ENCODE results near the gene SZT2.

SZT2 gene

DNA sequence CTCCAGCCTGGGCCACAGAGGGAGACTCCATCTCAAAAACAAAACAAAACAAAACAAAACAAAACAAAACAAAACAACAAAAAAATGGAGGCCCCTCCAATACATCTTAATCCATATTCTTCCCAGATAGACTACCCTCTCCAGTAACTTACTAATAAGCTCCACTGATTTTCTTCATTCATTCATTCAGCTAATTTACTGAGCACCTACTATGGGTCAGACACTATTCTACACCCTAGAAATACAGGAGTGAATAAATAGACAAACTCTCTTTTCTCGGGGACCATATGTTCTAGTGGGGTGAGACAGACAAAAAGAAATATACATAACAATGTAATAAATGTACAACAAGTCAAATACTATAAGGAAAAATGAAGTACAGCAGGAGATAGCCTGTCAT lies 38.7 kb upstream of the SZT2 start:
- Histone ChIP-seq H2AFZ (ENCODE audit: low read depth, low read length) (no peak overlapping the region), H3K79me2 (ENCODE audit: low read length) (no peaks in the 10 kb centered on the region), H3K27me3 (ENCODE audit: low read depth, low read length) (no peaks in the 10 kb centered on the region), H3K9ac (ENCODE audit: low read length) (no peak overlapping the region), H3K4me2 (ENCODE audit: low read length) (no peak overlapping the region), H3K4me1 (ENCODE audit: low read length) (no peaks in the 10 kb centered on the region), H3K36me3 (replicated peaks; ENCODE audit: low read depth, low read length) (no peaks in the 10 kb centered on the region), H3K27ac (ENCODE audit: low read length) (no peak overlapping the region), H4K20me1 (ENCODE audit: insufficient read depth, low read length) (no peaks in the 10 kb centered on the region), H3K9me3 (ENCODE audit: insufficient read depth, low read length) (no peaks in the 10 kb centered on the region), H3K4me3 (ENCODE audit: low read length) (no peak overlapping the region)
- no peak for TF ChIP-seq EZH2phosphoT487 (IDR thresholded peaks at IDR 0.05; ENCODE audit: low read depth)

DNA sequence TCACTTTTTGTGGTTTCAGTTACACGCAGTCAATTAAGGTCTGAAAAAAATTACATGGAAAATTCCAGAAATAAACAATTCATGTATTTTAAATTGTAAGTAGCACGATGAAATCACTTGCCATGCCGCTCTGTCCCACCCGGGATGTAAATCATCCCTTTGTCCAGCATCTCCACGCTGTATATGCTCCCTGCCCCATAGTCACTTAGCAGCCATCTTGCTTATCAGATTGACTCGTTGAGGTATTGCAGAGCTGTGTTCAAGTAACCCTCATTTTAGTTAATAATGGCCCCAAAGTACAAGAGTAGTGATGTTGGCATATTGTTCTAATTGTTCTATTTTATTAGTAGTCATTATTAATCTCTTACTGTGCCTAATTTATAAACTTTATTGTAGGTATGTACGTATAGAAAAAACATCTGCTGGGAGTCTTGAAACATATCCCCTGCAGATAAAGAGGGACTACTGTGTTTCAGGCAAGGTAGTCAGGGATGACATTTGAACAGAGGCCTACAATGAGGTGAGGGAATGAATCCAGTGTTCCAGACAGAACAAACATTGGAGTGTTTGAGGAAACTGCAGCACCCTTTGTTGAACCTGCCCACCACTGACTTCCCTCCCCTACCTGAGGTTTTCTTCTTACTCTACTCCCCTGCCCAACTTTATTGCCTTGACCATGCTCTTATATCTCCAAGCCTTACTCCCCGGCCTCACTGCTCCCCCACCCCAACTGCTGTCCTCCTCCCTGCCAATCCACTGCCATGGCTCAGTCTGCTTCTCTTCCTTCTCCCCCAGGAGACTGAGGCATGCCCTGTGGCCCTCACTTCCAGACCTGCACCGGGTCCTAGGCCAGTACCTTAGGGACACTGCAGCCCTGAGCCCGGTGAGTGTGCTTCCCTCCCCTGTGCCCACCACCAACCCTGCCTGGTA lies 38.0 kb upstream of the SZT2 start:
- no peaks in the 10 kb centered on the region for H3K27me3 ChIP-seq (ENCODE audit: low read depth, low read length)
- H3K9me3 ChIP-seq (ENCODE audit: insufficient read depth, low read length): no peaks in the 10 kb centered on the region
- no peaks in the 10 kb centered on the region for H3K79me2 ChIP-seq (ENCODE audit: low read length)
- H3K9ac ChIP-seq (ENCODE audit: low read length): no peak overlapping the region
- no peaks in the 10 kb centered on the region for H3K4me1 ChIP-seq (ENCODE audit: low read length)
- H3K27ac ChIP-seq (ENCODE audit: low read length): no peak overlapping the region
- no peak overlapping the region for H3K4me2 ChIP-seq (ENCODE audit: low read length)
- no peaks in the 10 kb centered on the region for H4K20me1 ChIP-seq (ENCODE audit: insufficient read depth, low read length)
- no peak for TF ChIP-seq CTCF (IDR thresholded peaks at IDR 0.05; ENCODE audit: low read depth, low read length)
- no peak for TF ChIP-seq EZH2phosphoT487 (IDR thresholded peaks at IDR 0.05; ENCODE audit: low read depth)
- no peak overlapping the region for H3K4me3 ChIP-seq (ENCODE audit: low read length)
- H3K36me3 ChIP-seq (replicated peaks; ENCODE audit: low read depth, low read length): no peaks in the 10 kb centered on the region
- no peak overlapping the region for H2AFZ ChIP-seq (ENCODE audit: low read depth, low read length)

DNA sequence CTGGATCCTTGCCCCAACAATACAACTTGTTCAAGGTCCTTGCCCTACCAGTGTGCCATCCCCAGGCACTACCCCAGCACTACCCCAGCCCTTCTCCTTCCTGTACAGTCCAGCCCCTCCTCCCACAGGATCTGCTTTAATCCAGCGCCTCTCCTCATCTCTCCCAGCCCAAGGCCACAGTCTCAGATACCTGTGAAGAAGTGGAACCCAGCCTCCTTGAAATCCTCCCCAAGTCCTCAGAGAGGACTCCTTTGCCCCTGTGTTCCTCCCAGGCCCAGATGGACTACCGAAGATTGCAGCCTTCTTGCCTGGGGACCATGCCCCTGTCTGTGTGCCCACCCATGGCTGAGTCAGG lies 37.4 kb upstream of the SZT2 start:
- Histone ChIP-seq H3K9me3 (ENCODE audit: insufficient read depth, low read length) (no peaks in the 10 kb centered on the region), H3K27me3 (ENCODE audit: low read depth, low read length) (no peaks in the 10 kb centered on the region), H3K79me2 (ENCODE audit: low read length) (no peaks in the 10 kb centered on the region), H3K27ac (ENCODE audit: low read length) (no peak overlapping the region), H3K9ac (ENCODE audit: low read length) (no peak overlapping the region), H3K4me2 (ENCODE audit: low read length) (no peak overlapping the region), H2AFZ (ENCODE audit: low read depth, low read length) (no peak overlapping the region), H4K20me1 (ENCODE audit: insufficient read depth, low read length) (no peaks in the 10 kb centered on the region), H3K4me1 (ENCODE audit: low read length) (no peaks in the 10 kb centered on the region), H3K4me3 (ENCODE audit: low read length) (no peak overlapping the region), H3K36me3 (replicated peaks; ENCODE audit: low read depth, low read length) (no peaks in the 10 kb centered on the region)
- TF ChIP-seq CTCF (IDR thresholded peaks at IDR 0.05; ENCODE audit: low read depth, low read length) (no peak), EZH2phosphoT487 (IDR thresholded peaks at IDR 0.05; ENCODE audit: low read depth) (no peak)

DNA sequence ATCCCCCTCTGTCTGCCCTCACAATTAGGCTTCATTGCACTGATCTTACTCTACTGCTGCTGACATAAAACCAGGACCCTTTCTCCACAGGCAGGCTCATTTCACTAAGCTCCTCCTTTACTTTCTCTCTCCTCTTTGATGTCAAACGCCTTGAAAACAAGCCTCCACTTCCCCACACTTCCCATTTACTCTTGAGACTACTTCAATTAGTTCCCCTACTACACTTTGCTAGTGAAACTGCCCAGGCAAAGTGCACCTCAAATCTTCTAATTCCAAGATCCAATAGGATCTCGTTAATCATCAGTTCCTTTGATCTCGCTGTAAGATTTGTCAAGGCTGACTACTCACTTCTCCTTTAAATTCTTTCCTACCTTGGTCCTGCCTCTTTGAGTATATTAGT lies 36.8 kb upstream of the SZT2 start:
- no peaks in the 10 kb centered on the region; the same call in 1 of the 2 replicates for H3K79me2 ChIP-seq (ENCODE audit: low read length)
- H3K4me1 ChIP-seq (ENCODE audit: low read length): peaks cover 2% of the 10 kb centered on the region; the same call in 1 of the 2 replicates
- H3K27ac ChIP-seq (ENCODE audit: low read length): no peak overlapping the region
- H3K4me3 ChIP-seq (ENCODE audit: low read length): no peak overlapping the region
- H3K27me3 ChIP-seq (ENCODE audit: low read depth, low read length): no peaks in the 10 kb centered on the region
- H3K4me2 ChIP-seq (ENCODE audit: low read length): no peak overlapping the region
- H3K36me3 ChIP-seq (replicated peaks; ENCODE audit: low read depth, low read length): no peaks in the 10 kb centered on the region
- no peak overlapping the region for H2AFZ ChIP-seq (ENCODE audit: low read depth, low read length)
- no peak overlapping the region for H3K9ac ChIP-seq (ENCODE audit: low read length)
- H3K9me3 ChIP-seq (ENCODE audit: insufficient read depth, low read length): no peaks in the 10 kb centered on the region
- TF ChIP-seq CTCF (IDR thresholded peaks at IDR 0.05; ENCODE audit: low read depth, low read length): no peak
- no peak for TF ChIP-seq EZH2phosphoT487 (IDR thresholded peaks at IDR 0.05; ENCODE audit: low read depth)
- no peaks in the 10 kb centered on the region for H4K20me1 ChIP-seq (ENCODE audit: insufficient read depth, low read length)

Data from OCI-LY3 (cell line).